GM19043 (cell line): ENCODE data around the gene CIROP.
A peak's percentile ranks its signal among the peaks of the same experiment; 100 is the strongest.

Experiments
- ATAC-seq: cut with Tn5 transposase; IDR thresholded peaks from one replicate; pipeline ENCODE4 v1.9.1; 2021; ENCODE audit warnings: low read depth; ENCODE audit not compliant: unreplicated experiment

The CIROP gene

GRCh38 chr14:23131482-23131881 lies 26.7 kb upstream of the CIROP start:
- no peak for ATAC-seq

GRCh38 chr14:23130871-23131270 lies 26.1 kb upstream of the CIROP start:
- ATAC-seq: no peak

- no peak for ATAC-seq
Observed at GRCh38 chr14:23129759-23130316, 25.0 kb upstream of the CIROP start.

- no peak for ATAC-seq
Observed at GRCh38 chr14:23128969-23129758, 24.4 kb upstream of the CIROP start.

- ATAC-seq: no peak
Observed at GRCh38 chr14:23127861-23128260, 23.1 kb upstream of the CIROP start.

- no peak for ATAC-seq
Observed at GRCh38 chr14:23126548-23127278, 21.9 kb upstream of the CIROP start.

GRCh38 chr14:23125933-23126524 lies 21.2 kb upstream of the CIROP start:
- ATAC-seq: no peak

GRCh38 chr14:23125011-23125410 lies 20.2 kb upstream of the CIROP start:
- ATAC-seq: no peak

- no peak for ATAC-seq
Observed at GRCh38 chr14:23124337-23124954, 19.7 kb upstream of the CIROP start.

- ATAC-seq: no peak
Observed at GRCh38 chr14:23123419-23123818, 18.6 kb upstream of the CIROP start.

GRCh38 chr14:23122086-23122485 lies 17.3 kb upstream of the CIROP start:
- ATAC-seq: no peak

- no peak for ATAC-seq
Observed at GRCh38 chr14:23121361-23121771, 16.6 kb upstream of the CIROP start.

GRCh38 chr14:23120541-23121251 lies 15.9 kb upstream of the CIROP start:
- ATAC-seq: peak; percentile 76

GRCh38 chr14:23119363-23120327 lies 14.9 kb upstream of the CIROP start:
- no peak for ATAC-seq

- no peak for ATAC-seq
Observed at GRCh38 chr14:23118506-23119362, 13.9 kb upstream of the CIROP start, which contains the start of gene CEBPE. Gene CEBPE (minus strand): TSS chr14:23119255. CDS start chr14:23119091, 164 bp downstream.

- ATAC-seq: no peak
Observed at GRCh38 chr14:23117371-23118020, 12.7 kb upstream of the CIROP start.

- ATAC-seq: no peak
Observed at GRCh38 chr14:23115918-23116317, 11.1 kb upstream of the CIROP start.
